GM18505 (cell line): ENCODE measurements around the gene FKRP.
A peak's percentile ranks its signal among the peaks of the same experiment; 100 is the strongest.
"Not testable (repeated sequence)": the region's sequence is repeated elsewhere in the genome, so short reads cannot be mapped to it uniquely, and the experiment has no call there.

Experiments used
- ATAC-seq: cut with Tn5 transposase; IDR thresholded peaks from one replicate; pipeline ENCODE4 v1.9.1; 2021; ENCODE audit not compliant: unreplicated experiment
- POLR2A ChIP-seq: IDR thresholded peaks from 4 replicates; pipeline ENCODE4 v1.6.1; 2011; ENCODE audit warnings: borderline replicate concordance; ENCODE audit not compliant: insufficient read depth, insufficient read length; ENCODE audit errors: extremely low read depth

Gene FKRP

DNA sequence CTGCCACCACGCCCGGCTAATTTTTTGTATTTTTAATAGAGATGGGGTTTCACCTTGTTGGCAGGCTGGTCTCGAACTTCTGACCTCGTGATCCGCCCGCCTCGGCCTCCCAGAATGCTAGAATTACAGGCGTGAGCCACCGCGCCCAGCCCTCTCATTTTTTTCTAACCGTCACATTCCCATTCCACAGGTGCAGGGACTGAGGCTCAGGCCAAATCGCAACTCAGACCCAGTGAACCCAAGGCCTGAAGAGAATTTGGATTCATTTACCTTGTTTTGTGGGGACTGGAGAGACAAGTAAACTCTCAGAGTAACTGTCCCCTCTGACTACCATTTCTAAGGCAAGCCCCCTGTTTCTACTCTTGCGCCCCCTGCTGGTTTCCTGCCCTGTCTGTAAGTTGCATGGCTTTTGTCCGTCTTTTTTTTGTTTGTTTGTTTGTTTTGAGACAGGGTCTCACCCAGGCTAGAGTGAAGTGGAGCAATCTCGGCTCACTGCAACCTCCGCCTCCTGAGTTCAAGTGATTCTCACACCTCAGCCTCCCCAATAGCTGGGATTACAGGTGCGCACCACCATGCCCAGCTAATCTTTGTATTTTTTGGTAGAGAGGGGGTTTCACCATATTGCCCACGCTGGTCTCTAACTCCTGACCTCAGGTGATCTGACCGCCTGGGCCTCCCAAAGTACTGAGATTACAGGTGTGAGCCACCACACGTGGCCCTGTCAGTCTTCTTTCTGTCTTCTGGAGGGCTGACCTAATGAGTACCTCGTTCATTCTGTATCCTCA lies 2.7 kb downstream of the FKRP start:
- no peak for TF ChIP-seq POLR2A
- no peak for ATAC-seq

- peak; percentile 61 for ATAC-seq
- no peak for TF ChIP-seq POLR2A
Observed at GRCh38 chr19:46753420-46754155, 7.7 kb downstream of the FKRP start.

DNA sequence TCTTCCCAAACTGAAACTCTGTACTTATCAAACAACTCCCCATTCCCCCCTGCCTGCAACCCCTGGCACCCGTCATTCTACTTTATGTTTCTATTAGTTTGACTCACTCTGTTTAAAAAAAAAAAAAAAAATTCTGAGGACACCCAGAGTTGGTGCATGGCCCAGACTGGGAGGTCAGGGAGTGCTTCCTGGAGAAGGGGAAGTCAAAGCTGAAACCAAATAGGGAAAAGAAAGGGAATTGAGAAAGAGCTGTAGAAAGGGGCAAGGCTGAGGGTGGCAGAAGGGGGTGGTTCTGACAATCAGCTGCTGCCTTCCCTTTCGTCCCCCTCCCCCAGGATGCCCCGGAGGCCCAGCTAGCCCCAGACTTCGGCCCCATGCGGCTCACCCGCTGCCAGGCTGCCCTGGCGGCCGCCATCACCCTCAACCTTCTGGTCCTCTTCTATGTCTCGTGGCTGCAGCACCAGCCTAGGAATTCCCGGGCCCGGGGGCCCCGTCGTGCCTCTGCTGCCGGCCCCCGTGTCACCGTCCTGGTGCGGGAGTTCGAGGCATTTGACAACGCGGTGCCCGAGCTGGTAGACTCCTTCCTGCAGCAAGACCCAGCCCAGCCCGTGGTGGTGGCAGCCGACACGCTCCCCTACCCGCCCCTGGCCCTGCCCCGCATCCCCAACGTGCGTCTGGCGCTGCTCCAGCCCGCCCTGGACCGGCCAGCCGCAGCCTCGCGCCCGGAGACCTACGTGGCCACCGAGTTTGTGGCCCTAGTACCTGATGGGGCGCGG lies 9.4 kb downstream of the FKRP start:
- ATAC-seq, result no peak
- no peak for TF ChIP-seq POLR2A

DNA sequence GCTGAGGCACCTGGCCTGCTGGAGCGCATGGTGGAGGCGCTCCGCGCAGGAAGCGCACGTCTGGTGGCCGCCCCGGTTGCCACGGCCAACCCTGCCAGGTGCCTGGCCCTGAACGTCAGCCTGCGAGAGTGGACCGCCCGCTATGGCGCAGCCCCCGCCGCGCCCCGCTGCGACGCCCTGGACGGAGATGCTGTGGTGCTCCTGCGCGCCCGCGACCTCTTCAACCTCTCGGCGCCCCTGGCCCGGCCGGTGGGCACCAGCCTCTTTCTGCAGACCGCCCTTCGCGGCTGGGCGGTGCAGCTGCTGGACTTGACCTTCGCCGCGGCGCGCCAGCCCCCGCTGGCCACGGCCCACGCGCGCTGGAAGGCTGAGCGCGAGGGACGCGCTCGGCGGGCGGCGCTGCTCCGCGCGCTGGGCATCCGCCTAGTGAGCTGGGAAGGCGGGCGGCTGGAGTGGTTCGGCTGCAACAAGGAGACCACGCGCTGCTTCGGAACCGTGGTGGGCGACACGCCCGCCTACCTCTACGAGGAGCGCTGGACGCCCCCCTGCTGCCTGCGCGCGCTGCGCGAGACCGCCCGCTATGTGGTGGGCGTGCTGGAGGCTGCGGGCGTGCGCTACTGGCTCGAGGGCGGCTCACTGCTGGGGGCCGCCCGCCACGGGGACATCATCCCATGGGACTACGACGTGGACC lies 10.1 kb downstream of the FKRP start:
- ATAC-seq, result no peak
- TF ChIP-seq POLR2A, result no peak

GRCh38 chr19:46756544-46756888 lies 10.7 kb downstream of the FKRP start:
- no peak for TF ChIP-seq POLR2A
- no peak for ATAC-seq

DNA sequence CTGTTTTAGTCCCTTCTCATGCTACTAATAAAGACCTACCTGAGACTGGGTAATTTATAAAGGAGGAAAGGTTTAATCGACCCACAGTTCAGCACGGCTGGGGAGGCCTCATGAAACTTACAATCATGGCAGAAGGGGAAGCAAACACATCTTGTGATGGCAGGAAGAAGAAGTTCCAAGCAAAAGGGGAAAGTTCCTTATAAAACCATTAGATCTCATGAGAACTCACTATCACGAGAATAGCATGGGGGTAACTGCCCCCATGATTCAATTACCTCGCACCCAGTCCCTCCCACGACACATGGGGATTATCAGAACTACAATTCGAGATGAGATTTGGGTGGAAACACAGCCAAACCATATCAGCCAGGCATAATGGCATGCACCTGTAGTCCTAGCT lies 13.3 kb downstream of the FKRP start:
- ATAC-seq, result no peak
- TF ChIP-seq POLR2A, result no peak

GRCh38 chr19:46759817-46760333 lies 14.0 kb downstream of the FKRP start:
- no peak for TF ChIP-seq POLR2A
- ATAC-seq, result no peak

DNA sequence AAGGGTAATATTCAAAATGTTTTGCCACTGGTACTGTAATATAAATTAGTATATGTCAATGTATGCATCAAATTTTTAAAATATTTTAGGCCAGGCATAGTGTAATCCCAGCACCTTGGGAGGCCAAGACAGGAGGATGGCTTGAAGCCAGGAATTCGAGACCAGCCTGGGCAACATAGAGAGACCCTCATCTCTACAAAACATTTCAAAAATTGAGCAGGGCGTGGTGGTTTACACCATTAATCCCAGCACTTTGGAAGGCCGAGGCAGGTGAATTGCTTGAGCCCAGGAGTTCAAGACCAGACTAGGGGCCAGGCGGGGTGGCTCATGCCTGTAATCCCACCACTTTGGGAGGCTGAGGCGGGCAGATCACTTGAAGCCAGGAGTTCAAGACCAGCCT lies 14.5 kb downstream of the FKRP start:
- no peak for ATAC-seq
- TF ChIP-seq POLR2A, result no peak

DNA sequence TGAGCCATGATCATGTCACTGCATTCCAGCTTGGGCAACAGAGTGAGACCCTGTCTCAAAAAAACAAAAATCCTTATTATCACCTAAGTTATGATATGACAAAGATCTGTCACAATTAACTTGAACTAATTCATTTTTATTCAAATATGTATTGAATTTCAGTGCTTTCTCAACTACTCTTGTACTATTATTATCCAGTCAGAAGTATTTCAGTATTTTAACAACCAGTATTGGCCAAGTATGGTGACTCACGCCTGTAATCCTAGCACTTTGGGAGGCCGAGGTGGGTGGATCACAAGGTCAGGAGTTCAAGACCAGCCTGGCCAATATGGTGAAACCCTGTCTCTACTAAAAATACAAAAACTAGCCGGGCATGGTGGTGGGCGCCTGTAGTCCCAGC lies 15.0 kb downstream of the FKRP start:
- not testable (repeated sequence) for ATAC-seq

DNA sequence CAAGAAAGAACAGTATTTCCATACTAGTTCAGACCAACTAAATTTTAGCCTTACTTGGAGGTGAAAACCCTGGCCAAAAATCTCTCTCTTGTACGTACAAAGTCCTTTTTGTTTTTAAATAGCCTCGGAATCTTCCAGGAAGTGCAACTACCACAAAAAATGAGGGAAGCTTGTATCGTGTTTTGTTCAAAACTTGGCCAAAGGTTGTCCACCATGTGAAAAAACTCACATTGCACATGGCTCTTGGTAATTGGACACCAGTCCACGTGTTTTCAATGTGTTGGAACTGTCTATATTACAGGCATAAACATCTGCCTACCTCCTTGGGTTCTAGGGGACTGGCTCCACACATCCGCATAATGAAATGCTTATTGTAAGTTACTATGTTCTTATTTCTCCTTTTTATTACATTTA lies 15.6 kb downstream of the FKRP start:
- no peak for TF ChIP-seq POLR2A
- no peak for ATAC-seq

DNA sequence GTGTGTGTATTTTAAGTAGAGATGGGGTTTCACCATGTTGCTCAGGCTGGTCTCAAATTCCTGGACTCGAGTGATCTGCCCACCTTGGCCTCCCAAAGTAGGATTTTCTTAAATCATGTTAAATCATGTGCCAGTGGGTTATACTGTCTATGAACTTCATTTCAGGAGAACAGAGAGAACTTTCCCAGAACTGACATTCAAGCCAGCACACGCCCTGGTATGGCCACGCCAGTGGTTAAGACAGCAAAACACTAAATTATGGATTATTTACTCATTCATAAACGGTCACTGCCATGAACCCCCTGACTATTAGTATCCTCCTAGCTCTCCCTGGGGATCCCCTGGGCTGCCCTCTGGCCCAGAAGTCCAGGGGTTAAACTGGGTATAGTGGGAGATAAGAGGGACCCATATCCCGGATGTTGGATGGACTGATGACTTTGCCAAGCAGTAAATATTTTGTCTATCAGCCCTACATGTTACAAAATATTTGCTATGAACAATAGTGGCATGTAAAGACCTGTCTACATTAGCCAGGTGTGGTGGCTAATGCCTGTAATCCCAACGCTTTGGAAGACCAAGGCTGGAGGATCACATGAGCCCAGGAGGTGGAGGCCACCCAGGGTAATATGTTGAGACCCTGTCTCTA lies 16.5 kb downstream of the FKRP start:
- no peak for ATAC-seq
- TF ChIP-seq POLR2A, result no peak

GRCh38 chr19:46764817-46765291 lies 19.0 kb downstream of the FKRP start:
- TF ChIP-seq POLR2A, result no peak
- ATAC-seq, result no peak
